ENCODE data around the gene DUSP14.

The DUSP14 gene

DNA sequence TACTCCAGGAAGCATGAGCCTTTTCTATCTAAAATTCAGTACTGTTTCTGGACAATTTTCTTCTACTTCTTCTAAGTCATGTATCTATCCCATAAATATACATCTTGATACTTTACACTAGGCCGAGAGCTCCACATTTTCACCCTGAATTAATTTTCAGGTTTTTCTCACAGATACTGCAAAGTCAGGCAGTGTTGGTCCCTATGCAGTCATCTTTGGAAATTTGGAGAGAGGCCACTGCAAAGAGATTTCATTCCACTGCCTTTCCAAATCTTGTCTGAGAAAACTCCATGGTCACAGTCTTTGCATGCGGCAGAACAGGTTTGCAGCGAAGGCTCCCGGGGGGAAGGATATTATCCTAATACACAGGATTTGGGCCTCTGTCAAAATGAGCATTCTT lies 28.2 kb downstream of the DUSP14 start:
- DNase-seq: no peak

DNA sequence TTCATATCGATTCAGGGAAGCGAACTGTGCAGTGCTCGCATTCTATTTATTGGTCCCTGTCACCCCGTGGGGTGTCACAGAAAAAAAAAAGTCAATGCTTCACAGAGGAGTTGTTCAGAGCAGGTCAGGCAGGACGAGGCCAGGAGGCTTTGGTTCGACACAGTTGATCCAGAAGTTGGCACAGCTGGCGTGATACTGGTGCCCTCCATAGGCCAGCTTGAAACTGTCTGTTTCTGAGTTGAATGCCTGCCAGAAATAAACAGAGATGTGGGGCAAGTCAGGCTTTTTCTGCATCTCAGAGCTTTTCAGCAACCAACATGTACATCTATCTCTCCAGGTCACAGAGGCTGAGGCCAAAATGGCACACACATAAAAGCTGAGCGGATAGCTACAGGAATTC lies 29.1 kb downstream of the DUSP14 start:
- DNase-seq: no peak

DNA sequence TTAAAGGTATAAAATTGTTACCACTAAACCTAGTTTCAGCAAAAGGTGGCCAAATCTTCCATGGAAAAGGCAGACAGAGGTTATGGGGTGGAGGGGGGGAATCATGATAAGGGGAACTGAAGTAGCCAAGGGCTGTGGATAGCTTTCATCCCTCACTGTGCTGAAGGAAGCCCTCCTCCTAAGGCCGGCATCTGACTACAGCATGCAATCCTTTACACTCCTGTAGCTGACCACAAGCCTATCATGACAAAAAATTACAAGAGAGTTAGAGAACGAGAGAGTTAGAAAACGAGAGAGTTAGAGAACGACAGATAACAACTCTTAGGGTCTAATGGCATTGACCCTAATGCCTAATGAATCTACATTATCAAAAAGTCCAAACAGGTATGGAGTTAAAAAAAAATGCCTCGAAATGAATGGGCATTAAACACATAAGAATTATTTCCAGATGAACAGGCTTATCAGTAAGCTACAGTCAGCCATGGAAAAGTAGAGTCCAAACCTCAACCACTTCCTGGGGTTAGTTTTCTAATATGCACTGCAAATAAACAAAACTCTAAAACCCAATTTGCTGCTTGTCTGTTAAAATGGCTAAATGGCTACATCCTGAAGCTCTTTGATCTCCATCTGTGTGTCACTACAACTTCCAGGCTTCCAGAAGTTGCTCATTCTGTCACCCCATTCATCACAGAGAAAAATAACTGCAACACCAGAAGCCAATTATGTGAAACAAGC lies 29.7 kb downstream of the DUSP14 start:
- DNase-seq: no peak

DNA sequence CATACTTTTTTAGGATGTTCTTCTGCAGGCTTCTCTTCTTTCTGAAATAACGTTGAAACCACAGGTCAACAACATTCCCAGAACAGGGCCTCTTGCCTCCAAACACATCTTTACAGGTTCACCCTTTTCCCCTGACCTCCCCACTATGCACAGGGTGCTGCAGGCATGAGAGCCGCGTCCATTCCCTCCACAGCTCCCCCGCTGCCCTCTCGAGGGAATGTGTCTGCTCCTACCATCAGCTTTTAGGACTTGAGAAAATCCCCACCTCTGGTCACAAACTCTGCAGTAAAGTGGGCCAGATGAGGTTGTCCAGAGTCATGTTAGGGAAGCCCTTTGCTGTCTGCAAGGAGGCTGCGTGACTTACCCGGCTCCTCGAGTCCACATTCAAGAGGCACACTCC lies 30.5 kb downstream of the DUSP14 start:
- no peak for DNase-seq

DNA sequence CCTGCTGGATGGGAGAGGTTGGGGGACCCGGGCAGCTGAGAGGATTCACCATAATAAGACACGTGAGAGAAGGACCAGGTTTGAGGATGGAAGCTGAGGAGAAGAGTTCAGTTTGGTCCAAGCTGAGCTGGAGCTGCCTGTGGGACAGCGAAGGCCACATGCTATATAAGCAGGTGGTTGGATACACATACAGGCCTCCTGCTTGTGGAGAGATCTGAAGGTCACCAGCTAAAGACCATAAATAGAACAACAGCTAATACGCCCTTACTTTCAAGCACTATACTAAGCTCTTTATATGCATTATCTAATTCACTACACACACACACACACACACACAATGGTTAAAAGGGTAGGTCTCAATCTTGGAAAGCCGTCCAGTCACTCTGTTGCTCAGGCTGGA lies 32.1 kb downstream of the DUSP14 start:
- no peak for DNase-seq

DNA sequence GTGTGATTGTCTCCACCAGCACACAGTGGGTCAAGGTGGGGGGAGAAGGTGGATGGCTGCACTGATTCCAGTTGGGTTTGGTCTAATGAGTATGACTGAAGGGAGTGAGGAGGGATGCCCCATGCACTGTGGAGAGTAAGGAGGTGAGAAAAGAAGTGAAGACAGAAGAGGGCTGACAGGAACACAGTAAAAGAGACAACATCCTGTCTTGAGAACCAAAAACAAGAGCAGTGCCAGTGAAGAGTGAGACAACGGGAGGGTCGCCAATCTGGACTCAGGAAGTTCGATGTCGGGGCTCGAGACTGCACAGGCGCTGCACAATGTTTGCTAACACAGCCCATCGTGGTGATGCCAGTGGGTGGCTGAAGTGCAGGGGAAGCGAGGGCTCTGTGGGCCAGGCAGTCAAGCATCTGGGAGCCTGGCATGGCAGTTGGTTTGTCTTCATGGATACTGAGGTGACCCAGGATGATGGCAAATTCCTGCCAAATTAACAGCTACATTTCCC lies 34.1 kb downstream of the DUSP14 start:
- no peak for DNase-seq

DNA sequence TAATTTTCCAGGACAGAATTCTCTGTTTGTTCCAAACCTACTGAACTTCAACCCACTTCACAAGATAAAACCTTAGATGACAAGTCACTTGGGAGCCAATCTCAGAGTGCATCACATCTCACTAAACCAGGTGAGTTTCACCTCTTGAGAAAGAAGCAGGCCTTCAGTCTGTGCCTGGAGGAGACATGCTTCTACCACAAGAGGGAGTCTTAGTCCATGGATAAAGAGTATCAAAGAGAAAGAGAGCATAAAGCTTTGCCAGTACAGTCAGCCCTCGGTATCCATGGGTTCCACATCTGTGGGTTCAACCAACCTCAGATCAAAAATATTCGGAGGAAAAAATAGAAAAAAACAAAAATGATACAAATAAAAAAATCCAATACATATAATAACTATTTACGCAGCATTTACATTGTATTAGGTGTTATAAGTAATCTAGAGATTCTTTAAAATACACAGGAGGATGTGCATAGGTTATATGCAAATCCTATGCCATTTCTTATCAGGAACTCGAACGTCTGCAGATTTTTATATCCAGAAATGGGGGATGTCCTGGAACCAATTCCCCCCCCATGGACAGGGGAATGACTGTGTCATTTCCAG lies 37.7 kb downstream of the DUSP14 start:
- peak; percentile 16 to 38 for DNase-seq

DNA sequence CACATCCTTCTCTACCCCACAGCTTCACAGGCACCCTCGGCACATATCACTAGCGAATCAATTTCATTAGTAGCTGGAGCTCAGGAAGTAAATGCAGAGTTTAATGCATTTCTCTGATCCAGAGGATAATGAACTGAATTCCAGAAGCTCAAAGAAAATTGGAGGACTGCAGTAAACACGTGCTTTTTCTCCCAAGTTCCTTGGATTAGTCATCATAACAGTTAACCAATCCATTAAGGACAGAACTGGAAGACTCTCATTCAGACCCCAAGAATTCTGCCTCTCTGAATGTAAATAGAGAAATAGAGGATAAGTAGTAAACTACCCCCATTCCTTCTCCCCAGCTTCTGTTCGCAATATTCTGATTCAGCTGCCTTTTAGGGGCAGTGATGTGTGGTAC lies 40.7 kb downstream of the DUSP14 start:
- no peak for DNase-seq

DNA sequence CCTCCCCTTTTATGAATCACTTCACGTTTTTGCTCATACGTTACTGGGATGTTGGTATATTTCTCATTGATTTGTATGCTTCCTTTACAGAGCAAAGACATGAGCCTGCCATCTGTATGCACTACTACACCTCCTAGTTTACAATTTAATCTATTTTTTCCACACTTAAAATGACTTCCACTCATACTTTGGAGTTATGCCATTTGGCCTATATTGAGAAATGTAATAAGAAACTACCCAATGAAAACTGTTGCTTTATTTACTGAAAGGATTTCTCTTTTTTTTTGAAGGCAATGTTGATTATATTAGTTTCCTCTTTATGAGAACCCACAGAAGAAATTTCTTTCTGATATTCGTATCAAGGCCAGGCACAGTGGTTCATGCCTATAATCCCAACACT lies 43.1 kb downstream of the DUSP14 start:
- DNase-seq: no peak

DNA sequence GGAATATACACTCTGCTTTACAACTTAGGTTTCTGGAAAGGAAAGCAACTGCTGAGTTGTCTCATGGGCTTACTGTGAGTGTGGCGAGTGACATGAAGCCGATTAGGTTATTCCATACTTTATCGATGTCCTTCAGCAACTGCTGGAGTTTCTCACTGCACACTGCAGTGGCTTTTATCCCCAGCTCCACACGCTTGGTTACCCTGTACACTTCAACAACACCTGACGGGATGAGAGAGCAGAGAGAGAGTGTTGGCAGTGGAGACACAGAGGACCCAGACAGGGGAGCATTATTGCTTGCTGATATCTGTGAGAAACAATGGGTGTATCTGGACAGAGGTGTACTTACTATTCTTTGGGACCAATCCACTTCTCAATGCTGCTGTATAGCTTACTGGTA lies 46.2 kb downstream of the DUSP14 start:
- DNase-seq: no peak

DNA sequence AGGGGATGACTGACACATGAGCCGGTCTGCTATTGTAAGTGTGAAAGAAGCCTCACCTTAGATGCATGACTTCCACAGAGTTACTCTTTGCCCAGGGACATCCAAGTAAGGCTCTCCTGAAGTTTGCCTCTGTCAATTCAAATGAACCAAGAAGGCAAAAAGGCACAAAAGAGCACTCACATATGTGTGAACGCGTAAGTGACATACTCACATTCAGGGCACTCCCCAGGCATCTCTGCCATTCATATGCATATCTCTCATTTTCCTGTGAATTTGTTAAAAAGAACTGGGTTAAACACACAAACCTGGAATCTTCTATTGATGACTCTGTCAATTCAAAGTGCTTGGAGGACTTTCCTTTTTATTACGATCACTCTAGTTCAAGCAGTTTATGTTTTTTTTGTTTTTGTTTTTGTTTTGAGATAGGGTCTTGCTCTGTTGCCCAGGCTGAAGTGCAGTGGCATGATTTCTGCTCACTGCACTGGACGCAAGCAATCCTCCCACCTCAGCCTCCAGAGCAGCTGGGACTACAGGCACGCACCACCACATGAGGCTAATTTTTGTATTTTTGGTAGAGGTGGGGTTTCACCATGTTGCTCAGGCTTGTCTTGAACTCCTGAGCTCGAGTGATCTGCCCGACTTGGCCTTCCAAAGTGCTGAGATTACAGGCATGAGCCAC lies 49.4 kb downstream of the DUSP14 start:
- DNase-seq: no peak

DNA sequence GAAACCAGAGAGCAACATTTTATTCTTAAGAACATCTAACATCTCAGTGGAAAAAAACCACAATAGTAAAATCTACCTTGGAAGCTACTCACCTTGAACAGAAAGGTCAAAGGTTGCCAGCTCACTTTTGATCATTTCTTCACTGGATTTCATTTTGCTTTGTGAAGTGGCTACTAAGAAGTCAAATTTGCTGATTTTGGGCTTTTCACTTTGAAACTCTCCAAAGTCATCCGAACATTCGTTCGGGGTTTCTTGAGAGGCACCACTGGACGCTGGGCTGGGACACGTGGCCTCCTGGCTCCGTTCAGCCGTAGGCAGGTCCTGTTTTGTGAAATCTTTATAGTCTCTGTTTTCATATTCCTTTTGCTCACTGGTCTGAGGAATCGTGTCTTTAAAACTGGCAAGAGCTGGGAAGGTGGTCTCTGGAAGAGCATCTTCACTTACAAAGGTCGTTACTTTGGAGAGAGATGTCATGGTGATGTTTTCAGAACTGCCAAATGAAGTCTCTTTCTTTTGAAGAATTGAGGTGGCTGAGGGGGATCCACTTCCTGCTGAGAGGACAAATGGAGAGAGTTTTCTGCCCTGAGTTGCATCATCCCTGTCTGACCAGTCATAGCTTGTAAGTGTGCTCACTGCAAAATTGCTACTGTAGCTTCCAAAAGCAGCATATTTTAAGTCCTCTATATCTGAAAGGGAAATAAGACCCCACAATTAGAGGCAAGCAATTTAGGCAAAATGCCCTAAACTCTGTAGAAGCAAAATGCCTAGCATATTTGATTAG lies 52.4 kb downstream of the DUSP14 start:
- no peak for DNase-seq

DNA sequence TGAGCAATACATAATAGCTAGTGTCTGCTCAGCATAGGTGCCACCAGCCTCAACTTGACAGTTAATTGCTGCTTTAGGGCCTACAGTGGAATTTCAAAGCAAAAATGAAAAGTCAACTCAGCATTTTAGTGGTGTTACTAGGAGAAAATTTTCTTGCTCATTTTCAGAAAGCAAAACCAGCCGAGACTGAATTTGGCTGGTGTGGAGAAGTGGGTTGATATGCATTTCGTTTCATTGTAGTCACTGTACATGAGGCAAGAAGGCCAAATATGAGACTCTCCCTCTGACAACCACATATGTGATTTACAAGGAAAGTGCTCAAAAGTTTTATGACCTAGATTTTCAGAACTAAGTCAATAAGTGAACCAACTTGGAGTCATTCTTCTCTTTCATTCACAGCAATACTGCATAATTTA lies 54.0 kb downstream of the DUSP14 start:
- DNase-seq: no peak

DNA sequence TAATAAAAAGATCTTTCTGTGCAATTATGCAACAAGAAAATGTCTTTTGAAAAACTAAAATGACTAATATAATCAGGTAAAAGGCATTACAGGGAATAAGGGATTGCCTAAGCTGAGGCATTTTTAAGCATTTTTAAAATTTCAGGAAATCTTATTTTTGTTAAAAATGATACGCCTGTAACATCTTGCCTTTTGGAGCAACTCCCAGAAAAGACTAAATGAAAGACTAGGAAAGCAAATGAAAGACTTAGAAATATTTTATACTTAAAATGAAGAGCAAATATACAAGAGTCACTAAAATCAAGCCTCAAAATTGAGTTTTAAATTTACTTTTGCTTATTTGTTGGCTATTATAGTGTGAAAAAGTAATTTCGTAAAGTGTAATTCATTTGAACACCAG lies 55.8 kb downstream of the DUSP14 start:
- DNase-seq: no peak

DNA sequence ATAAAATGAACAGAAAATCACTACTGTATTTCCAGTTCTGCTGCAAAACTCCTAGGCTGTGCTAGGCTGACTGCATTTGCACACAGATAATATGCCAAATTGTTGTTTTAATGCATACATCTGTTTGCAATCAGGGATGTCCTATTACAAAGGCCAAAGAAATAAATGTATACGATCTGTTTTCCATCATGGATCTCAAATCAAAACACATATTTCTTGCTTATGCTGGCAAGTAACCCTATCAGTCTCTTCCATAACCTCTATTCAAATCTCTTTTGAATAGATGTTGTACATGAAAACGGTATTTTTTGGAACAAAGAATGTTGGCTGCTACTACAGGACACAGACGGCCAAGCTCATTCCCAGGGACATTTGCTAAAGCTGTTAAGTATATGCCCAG lies 56.6 kb downstream of the DUSP14 start:
- no peak for DNase-seq

DNA sequence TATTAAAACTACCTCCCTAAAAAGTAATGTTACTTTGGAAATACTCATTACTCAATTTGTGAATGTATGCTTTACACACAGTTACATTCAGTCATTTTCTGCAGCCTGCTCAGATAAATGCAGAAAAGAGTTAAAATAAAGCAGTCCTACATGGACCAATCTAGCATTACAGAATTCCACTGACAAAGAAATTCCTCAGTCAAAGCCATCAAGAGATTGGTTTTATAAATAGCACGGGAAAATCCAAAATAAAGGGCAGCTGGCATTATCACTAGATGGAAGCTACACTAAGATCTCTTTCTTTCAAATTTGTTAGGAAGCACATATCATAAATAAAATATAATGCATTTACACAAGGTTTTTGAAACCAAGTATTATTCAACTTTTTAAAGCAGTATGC lies 58.3 kb downstream of the DUSP14 start:
- DNase-seq: no peak

DNA sequence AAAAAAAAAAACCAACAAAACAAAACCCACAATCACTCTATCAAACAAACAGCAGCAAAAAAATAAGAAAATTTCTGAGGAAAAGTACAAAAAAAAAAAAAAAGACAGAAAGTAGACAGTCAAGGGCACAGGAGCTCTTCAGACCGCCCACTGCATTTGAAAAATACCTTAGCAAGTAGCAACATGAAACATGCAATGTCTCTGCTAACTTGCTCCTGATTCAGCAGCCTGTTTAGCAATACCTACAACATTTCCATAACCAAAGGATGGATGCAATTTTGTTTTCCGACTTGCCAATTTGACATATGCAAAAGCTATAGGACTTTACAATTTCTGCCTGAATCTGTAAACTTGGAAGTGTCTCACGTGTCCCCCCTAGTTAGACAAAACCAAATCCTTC lies 62.1 kb downstream of the DUSP14 start:
- no peak for DNase-seq

DNA sequence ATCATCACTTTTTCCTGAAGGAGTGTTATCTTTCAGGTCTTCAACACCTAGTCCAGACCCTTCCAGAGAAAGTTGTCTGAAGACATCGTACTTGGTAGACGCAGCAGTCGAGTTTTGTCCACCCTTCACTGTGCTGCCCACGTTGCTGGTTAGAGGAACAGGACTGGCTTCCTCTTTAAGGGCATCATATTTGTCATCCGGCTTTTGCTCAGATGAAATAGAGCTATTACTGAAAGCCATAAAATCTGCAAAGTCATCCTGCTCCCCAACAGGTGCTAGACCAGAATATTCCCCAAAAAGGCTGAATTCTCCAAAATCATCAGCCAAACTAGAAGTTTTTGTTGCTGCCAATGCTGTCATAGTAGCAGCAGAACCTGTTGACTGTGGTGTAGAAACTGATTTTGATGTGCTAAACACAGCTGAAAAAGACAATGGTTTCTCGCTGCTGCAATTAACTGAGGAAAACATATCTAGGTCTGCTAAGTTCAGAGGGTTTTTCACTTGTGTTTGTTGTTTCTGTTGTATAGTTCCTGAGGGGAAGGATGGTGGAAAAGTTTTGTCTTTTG lies 63.8 kb downstream of the DUSP14 start:
- no peak for DNase-seq

DNA sequence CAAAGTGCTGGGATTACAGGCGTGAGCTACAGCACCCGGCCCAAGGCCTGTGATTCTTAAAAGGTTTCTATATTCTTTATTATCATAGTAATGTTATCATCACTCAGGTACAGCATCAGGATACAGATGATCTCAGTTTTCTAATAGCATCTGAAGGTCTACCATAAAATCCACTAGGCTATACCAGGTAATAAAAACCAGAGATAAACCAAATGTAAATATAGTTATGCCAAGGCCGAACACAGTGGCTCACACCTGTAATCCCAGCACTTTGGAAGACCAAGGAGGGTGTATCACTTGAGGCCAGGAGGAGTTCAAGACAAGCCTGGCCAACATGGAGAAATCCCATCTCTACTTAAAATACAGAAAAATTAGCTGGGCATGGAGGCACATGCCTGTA lies 65.7 kb downstream of the DUSP14 start:
- no peak for DNase-seq

DNA sequence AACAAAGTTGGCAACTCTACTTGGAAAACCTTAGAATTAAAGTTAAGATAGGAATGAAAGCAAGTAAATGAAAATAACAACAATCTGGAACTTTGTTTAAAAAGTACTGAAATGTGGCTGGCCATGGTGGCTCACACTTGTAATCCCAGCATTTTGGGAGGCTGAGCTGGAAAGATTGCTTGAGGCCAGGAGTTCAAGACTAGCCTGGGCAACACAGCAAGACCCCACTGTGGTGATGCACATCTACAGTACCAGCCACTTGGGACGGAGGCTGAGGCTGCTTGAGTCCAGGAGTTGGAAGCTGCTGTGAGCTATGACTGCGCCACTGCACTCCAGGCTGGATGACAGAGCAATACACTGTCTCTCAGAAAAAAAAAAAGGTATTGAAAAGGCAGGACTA lies 67.8 kb downstream of the DUSP14 start:
- DNase-seq: no peak

DNA sequence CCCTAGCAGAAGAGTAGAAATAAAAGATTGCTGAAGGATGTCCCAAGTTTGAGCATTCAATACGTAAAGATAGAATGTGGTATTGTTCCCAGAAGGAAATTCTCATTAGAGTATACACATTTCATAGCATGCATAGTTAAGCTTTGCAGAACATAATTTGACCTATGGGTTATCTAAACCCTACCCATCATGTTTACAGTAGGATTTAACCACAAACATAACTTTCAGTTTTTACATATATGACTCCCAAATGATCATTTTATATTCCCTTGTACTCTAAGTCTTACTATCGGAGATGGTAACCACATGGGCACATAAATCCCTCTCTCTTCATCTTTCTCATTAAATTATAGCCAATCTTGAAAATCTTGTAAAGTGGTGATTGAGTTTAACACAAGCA lies 68.6 kb downstream of the DUSP14 start:
- no peak for DNase-seq

DNA sequence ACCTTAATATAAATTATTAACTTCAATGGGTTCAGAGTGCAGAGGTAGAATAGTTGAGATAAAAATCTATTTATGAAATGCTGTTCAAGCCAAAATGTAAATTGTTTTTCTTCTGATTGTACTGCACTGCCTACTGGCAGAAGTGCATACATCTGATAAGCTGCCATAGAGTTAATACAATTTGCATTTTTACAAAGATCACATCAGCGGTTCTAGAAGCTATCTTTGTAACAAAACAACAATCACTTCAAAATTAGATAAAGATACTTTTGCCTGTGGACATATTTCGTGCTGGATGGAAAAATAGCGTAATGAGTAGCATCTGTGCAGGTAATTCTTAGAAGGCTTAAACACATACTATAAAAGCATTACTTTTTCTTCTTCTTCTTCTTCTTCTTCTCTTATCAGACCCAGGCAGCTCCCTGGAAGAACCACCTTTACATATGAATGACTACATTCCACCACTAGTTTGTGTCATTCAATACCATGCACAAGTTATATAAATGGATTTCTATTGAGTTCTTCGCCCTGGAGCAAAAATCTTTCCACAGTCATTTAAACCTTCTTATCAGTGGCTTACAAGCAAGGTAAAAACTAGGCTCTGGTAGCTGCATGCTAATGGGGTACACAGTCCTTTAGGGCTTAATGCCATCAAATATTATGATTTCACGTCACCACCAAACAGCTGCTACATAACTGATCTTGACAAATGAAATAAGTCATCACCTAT lies 72.5 kb downstream of the DUSP14 start:
- no peak for DNase-seq
